AG10803 (cell line): Measurements from ENCODE around the gene GABPB2.

Experiments used
- DNase-seq: peaks from one replicate; pipeline ENCODE4 v3.0.0; 2010; ENCODE audit warnings: low read depth
- H3K4me3 ChIP-seq: 2 replicates; pipeline ENCODE4 v1.5.1; 2011; ENCODE audit warnings: mild to moderate bottlenecking, low read length, control low read depth
- CTCF ChIP-seq: conservative IDR thresholded peaks from 2 replicates; pipeline ENCODE4 v1.5.1; 2011; ENCODE audit warnings: mild to moderate bottlenecking, low read length, control low read depth, inconsistent platforms

The GABPB2 gene

GRCh38 chr1:151171190-151171589, 100.6 kb downstream of the GABPB2 start:
- no peak for DNase-seq

More at GRCh38 chr1:151171190-151171589, 100.6 kb downstream of the GABPB2 start:
- no peak for TF ChIP-seq CTCF
- H3K4me3 ChIP-seq = no peak overlapping the region
